Panc1 (cell line): Measurements from ENCODE around the gene SRGAP3. TPM values are rescaled to one million over a fixed set of nuclear protein-coding genes. Genes with fewer than 3 reads are reported as not detected.

Experiments
- ATAC-seq: fragments of 200-7000 bp; cut with Tn5 transposase; 2 replicates; pipeline ENCODE4 v1.9.1; 2020; ENCODE audit warnings: mild to moderate bottlenecking, moderate library complexity
- BruUV-seq: library from RNA; stranded (reverse); fragments of 400-500 nt; replicated peaks from 2 replicates; lab custom pipeline; 2021; lab: Mats Ljungman, UMichigan
- CTCF ChIA-PET: fragments of 300-600 bp; sonication (Branson Sonifier 250); formaldehyde crosslinking; loops from one replicate; lab custom pipeline; 2022; ENCODE audit warnings: antibody characterized with exemption; lab: Charles Lee
- POLR2A ChIA-PET: fragments of 300-600 bp; sonication (Branson Sonifier 250); formaldehyde crosslinking; loops from one replicate; lab custom pipeline; 2022; ENCODE audit warnings: antibody characterized with exemption; lab: Charles Lee
- DNase-seq: peaks from one replicate; pipeline ENCODE4 v3.0.0-alpha.2; 2010; ENCODE audit warnings: low read depth, low spot score
- H3K27ac ChIP-seq: 2 replicates; pipeline ENCODE4 v1.5.1; 2011; ENCODE audit warnings: mild to moderate bottlenecking, low read length, inconsistent platforms
- H3K27me3 ChIP-seq: fragments of 200-500 bp; sonication (Bioruptor generic); 2 replicates; pipeline ENCODE4 v1.6.0; 2014; ENCODE audit warnings: low read length, inconsistent platforms; ENCODE audit not compliant: control insufficient read depth, insufficient read depth
- H3K36me3 ChIP-seq: fragments of 200-500 bp; sonication (Bioruptor generic); 2 replicates; pipeline ENCODE4 v1.5.1; 2014; ENCODE audit warnings: inconsistent platforms, mild to moderate bottlenecking, low read length, moderate library complexity; ENCODE audit not compliant: control insufficient read depth, insufficient read depth
- H3K4me1 ChIP-seq: 2 replicates; pipeline ENCODE4 v1.5.1; 2011; ENCODE audit warnings: inconsistent platforms, mild to moderate bottlenecking, low read length, moderate library complexity; ENCODE audit not compliant: control insufficient read depth, insufficient read depth
- H3K4me3 ChIP-seq, 2 experiments: 2 replicates each; pipeline ENCODE4 v1.5.1; 2011 to 2012; ENCODE audit warnings: low read depth in 2 of 2, low read length in 2 of 2, mild to moderate bottlenecking in 2 of 2, inconsistent platforms in 1 of 2, moderate library complexity in 1 of 2
- H3K9me3 ChIP-seq: fragments of 200-500 bp; sonication (Bioruptor generic); 2 replicates; pipeline ENCODE4 v1.5.1; 2014; ENCODE audit warnings: low read depth, mild to moderate bottlenecking, inconsistent platforms, low read length, moderate library complexity; ENCODE audit not compliant: control insufficient read depth, insufficient read depth
- POLR2AphosphoS5 ChIP-seq: IDR thresholded peaks from 2 replicates; pipeline ENCODE4 v1.6.1; 2012; ENCODE audit warnings: mild to moderate bottlenecking, low read depth, low read length, moderate library complexity
- SIN3A ChIP-seq: IDR thresholded peaks from 2 replicates; pipeline ENCODE4 v1.6.1; 2012; ENCODE audit warnings: low read depth, mild to moderate bottlenecking, low read length, moderate library complexity, borderline replicate concordance; ENCODE audit not compliant: insufficient read depth
- TCF7L2 ChIP-seq: IDR thresholded peaks from 2 replicates; pipeline ENCODE4 v1.6.1; 2011; ENCODE audit warnings: mild to moderate bottlenecking, low read depth, low read length, inconsistent platforms
- in situ Hi-C: cut with HindIII; loops from 2 replicates; pipeline ENCODE4 v1.10.0; 2016; ENCODE audit warnings: low sequenced_read_pairs, low pct_unique_long_range_greater_than_20kb
- intact Hi-C: fragments of 100-400 bp; cut with micrococcal nuclease; formaldehyde crosslinking; loops from one replicate; pipeline ENCODE4 v1.10.0; 2022; ENCODE audit not compliant: unreplicated experiment
- total RNA-seq: library from RNA; stranded (reverse); gene quantifications from one replicate; pipeline ENCODE4 v1.2.1, GENCODE V29; 2021; ENCODE audit not compliant: unreplicated experiment
- TF ChIP-seq, protein P1 (sequence below): fragments of 450-650 bp; IDR thresholded peaks from 2 replicates; pipeline ENCODE4 v1.5.1; 2017; ENCODE audit warnings: mild to moderate bottlenecking
- TF ChIP-seq, protein P2 (sequence below), 2 experiments: IDR thresholded peaks; 2 replicates each; pipeline ENCODE4 v1.6.1; 2011 to 2012; ENCODE audit warnings: low read depth in 2 of 2, control low read depth in 1 of 2, low read length in 1 of 2, mild to moderate bottlenecking in 1 of 2, moderate library complexity in 1 of 2; ENCODE audit not compliant: insufficient read depth in 1 of 2

Gene SRGAP3
- total RNA-seq, 1 experiment from 2014 or later: 0.82 TPM

DNA sequence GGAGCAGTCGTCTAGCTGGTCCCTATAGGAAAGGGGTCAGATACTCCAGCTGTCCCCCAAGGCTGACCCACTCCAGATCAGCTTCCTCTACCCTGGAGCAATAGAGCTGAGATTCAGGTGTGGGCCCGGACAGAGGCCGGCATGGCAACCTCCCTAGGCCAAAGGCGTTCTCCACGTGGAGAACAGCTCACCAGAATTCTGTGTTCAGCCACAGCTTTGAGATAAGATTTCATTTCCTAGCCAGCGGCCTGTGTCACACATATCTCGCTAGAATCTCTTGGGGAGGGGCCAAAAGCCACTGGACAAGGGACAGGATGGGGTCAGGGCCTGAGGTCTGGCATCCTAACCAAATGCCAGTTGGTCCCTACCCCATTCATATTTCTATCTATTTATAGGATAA lies 20.1 kb downstream of the SRGAP3 start:
- Histone ChIP-seq H3K9me3 (no peaks in the 10 kb centered on the region), H3K4me3 (no peak overlapping the region), H3K27ac (no peak overlapping the region), H3K36me3 (no peaks in the 10 kb centered on the region), H3K27me3 (no peaks in the 10 kb centered on the region; the same call in 1 of the 2 replicates), H3K4me1 (no peaks in the 10 kb centered on the region)
- CTCF ChIA-PET: no interaction called here
- ATAC-seq: no peak
- POLR2A ChIA-PET: interaction anchor here (0.5 kb wide), 1 partner anchor 56 kb away, joined by 16 read pairs; no protein-coding TSS in a partner anchor
- in situ Hi-C loops (no loop called here), intact Hi-C loops (no loop called here)
- no TSS peak for BruUV-seq
- TF ChIP-seq SIN3A: no peak
- TF ChIP-seq TCF7L2: no peak
- TF ChIP-seq, protein P1, sequence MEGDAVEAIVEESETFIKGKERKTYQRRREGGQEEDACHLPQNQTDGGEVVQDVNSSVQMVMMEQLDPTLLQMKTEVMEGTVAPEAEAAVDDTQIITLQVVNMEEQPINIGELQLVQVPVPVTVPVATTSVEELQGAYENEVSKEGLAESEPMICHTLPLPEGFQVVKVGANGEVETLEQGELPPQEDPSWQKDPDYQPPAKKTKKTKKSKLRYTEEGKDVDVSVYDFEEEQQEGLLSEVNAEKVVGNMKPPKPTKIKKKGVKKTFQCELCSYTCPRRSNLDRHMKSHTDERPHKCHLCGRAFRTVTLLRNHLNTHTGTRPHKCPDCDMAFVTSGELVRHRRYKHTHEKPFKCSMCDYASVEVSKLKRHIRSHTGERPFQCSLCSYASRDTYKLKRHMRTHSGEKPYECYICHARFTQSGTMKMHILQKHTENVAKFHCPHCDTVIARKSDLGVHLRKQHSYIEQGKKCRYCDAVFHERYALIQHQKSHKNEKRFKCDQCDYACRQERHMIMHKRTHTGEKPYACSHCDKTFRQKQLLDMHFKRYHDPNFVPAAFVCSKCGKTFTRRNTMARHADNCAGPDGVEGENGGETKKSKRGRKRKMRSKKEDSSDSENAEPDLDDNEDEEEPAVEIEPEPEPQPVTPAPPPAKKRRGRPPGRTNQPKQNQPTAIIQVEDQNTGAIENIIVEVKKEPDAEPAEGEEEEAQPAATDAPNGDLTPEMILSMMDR: no peak
- TF ChIP-seq POLR2AphosphoS5: no peak
- TF ChIP-seq, protein P2, sequence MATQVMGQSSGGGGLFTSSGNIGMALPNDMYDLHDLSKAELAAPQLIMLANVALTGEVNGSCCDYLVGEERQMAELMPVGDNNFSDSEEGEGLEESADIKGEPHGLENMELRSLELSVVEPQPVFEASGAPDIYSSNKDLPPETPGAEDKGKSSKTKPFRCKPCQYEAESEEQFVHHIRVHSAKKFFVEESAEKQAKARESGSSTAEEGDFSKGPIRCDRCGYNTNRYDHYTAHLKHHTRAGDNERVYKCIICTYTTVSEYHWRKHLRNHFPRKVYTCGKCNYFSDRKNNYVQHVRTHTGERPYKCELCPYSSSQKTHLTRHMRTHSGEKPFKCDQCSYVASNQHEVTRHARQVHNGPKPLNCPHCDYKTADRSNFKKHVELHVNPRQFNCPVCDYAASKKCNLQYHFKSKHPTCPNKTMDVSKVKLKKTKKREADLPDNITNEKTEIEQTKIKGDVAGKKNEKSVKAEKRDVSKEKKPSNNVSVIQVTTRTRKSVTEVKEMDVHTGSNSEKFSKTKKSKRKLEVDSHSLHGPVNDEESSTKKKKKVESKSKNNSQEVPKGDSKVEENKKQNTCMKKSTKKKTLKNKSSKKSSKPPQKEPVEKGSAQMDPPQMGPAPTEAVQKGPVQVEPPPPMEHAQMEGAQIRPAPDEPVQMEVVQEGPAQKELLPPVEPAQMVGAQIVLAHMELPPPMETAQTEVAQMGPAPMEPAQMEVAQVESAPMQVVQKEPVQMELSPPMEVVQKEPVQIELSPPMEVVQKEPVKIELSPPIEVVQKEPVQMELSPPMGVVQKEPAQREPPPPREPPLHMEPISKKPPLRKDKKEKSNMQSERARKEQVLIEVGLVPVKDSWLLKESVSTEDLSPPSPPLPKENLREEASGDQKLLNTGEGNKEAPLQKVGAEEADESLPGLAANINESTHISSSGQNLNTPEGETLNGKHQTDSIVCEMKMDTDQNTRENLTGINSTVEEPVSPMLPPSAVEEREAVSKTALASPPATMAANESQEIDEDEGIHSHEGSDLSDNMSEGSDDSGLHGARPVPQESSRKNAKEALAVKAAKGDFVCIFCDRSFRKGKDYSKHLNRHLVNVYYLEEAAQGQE (IDR thresholded peaks at IDR 0.05; ENCODE audit: insufficient read depth in 1 of 2, low read depth in 2 of 2, low read length in 1 of 2): no peak
- no peak for DNase-seq

DNA sequence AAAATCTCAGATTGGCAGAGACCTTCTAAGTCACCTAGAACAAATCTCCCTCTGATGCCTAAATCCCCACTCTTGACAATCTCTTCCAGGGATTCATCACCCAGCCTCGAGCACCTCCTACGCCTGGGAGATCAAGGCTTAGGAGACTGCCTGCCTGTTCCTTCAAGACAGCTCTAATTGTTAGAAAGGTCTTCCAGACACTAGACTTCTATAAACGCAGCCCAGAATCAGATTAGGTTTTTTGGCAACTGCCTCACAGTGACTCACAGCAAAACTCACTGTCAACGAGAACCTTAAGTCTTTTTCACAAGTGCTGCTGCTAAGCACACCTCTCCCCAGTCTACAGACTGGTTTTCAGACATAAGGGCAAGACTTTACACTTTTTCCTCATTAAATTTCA lies 23.1 kb downstream of the SRGAP3 start:
- no peaks in the 10 kb centered on the region for H3K36me3 ChIP-seq
- DNase-seq: no peak
- TF ChIP-seq TCF7L2: no peak
- TF ChIP-seq, protein P2 (IDR thresholded peaks at IDR 0.05; ENCODE audit: insufficient read depth in 1 of 2, low read depth in 2 of 2, low read length in 1 of 2): no peak
- TF ChIP-seq, protein P1: no peak
- no peak for TF ChIP-seq SIN3A
- H3K27ac ChIP-seq: no peak overlapping the region
- no peak for ATAC-seq
- H3K4me3 ChIP-seq: no peak overlapping the region
- no peaks in the 10 kb centered on the region; the same call in 1 of the 2 replicates for H3K27me3 ChIP-seq
- in situ Hi-C loops (no loop called here), intact Hi-C loops (no loop called here)
- ChIA-PET CTCF (no interaction called here), POLR2A (interaction anchor here (0.5 kb wide), 1 partner anchor 123 kb away, joined by 3 read pairs; no protein-coding TSS in a partner anchor)
- BruUV-seq: no TSS peak
- H3K9me3 ChIP-seq: no peaks in the 10 kb centered on the region
- H3K4me1 ChIP-seq: no peaks in the 10 kb centered on the region
